AG09319 (cell line): ENCODE measurements around the gene SLC6A1.

Source experiments
- DNase-seq: peaks from one replicate; pipeline ENCODE4 v3.0.0-alpha.2; 2010; ENCODE audit warnings: low read depth; ENCODE audit errors: extremely low read depth
- CTCF ChIP-seq: IDR thresholded peaks from 2 replicates; pipeline ENCODE4 v1.5.1; 2011; ENCODE audit warnings: low read depth, mild to moderate bottlenecking, inconsistent platforms, low read length, moderate library complexity

Gene SLC6A1

DNA sequence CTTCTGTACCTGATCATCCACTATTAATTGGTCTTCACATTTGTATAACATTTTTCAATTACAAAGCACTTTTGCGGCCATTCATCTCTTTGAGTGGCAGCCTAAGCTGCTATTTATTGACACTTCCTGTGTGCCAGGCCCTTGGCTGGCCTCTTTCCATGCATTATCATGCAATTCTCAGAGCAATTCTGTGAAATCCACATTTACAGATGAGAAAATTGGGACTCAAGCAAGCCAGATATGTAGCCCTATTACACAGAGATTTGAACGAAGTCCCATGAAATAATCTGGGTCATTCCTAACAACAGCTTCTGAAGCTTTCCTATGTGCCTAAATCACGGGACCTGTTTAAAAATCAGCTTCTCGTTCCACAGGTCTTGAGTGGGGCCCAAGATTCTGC lies 17.4 kb downstream of the SLC6A1 start:
- no peak for DNase-seq
- TF ChIP-seq CTCF, result no peak

DNA sequence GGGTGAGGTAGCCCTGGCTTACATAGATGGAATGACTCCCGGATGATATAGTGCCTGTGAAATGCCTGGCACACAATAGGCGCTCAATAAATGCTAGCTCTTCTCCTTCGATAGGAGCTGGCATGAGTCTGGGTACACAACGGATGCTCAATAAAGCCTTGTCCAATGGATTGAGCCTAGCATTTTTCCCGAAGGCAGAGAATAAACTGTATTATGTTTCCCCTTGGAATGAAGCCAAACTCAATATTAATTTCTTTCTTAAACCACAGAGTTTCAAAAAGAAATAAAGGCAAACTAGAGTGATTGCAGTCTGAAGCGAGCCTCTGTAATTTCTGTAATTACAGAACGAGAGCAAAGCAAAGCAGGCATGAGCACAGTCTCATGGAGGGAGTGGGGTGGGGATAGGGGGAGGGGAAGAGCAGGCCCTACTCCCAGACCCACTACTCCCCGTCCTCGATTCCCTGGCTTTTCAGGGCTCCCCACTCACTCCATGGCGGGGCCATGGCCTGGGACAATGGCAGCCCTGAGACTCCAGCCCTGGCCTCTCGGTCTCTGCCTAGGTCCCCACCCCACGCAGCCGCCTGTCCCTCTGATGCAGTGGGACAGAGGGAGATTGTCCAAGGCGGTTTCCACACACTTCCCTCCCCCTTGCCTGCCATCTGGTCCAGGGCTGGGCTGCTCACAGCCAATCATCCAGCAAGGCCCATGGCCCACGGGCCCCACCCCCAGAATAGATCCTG lies 18.0 kb downstream of the SLC6A1 start:
- DNase-seq, result no peak
- no peak for TF ChIP-seq CTCF

GRCh38 chr3:11014253-11014652 lies 21.7 kb downstream of the SLC6A1 start:
- DNase-seq, result no peak
- no peak for TF ChIP-seq CTCF

DNA sequence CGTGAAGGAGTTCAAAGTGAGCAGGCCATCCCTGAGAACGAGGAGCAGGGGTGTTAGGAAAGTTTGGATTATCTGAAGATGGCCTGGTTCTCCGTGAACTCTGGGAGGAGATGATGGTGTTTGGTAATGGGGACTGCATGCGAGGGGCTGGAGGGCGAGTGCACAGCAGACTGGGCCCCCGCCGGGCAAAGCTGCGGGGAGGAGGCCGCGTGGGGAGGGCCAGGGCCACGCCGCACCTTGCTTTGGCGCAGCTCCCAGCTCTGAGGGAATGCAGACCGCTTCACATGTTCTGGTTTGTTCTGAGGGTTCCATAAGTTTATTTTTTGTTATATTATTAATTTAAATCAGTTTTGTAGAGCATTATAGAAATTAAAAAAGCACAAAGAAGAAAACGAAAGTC lies 22.2 kb downstream of the SLC6A1 start:
- DNase-seq, result no peak
- no peak for TF ChIP-seq CTCF

- DNase-seq, result no peak
- no peak for TF ChIP-seq CTCF
Measured at GRCh38 chr3:11015369-11015768, 22.8 kb downstream of the SLC6A1 start.

DNA sequence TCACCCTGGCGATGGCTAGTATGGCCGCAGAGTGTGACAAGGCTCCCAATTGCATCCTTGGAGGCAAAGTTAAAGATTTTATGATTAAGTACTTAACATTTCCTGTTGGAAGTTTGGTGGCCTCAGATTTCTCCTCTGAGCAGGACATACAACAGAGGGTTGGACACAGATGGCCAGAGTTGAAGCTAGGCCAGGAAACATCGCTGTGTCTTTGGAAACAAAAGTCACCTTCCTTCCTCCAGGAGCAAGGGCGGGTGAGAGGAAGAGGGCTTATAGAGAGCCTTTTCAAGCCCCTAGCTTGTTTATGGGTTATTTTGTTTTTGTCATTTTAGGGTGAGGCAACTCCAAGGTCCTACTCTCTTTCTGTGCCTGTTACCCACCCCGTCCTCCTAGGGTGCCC lies 24.2 kb downstream of the SLC6A1 start:
- no peak for DNase-seq
- TF ChIP-seq CTCF, result no peak

GRCh38 chr3:11019116-11019819 lies 26.7 kb downstream of the SLC6A1 start:
- no peak for DNase-seq
- no peak for TF ChIP-seq CTCF
